HepG2 (cell line): ENCODE data around the gene ZMYND19. TPM values are rescaled to one million over a fixed set of nuclear protein-coding genes. Genes with fewer than 3 reads are reported as not detected.

Source experiments
- ATAC-seq: fragments of 200-7000 bp; cut with Tn5 transposase; 3 replicates; pipeline ENCODE4 v1.9.1; 2020; ENCODE audit warnings: mild to moderate bottlenecking, moderate library complexity
- BruUV-seq: library from RNA; stranded (reverse); fragments of 400-500 nt; replicated peaks from 2 replicates; lab custom pipeline; 2021; lab: Mats Ljungman, UMichigan
- CTCF ChIA-PET: fragments of 300-600 bp; formaldehyde crosslinking; extraction: SDS; loops from one replicate; lab custom pipeline; 2021; ENCODE audit warnings: low total read pairs, inconsistent platforms, low intra/inter-chr PET ratio; lab: Yijun Ruan, JAX
- POLR2A ChIA-PET: fragments of 350-600 bp; sonication (Branson Sonifier 250); formaldehyde crosslinking; loops from one replicate; lab custom pipeline; 2020; ENCODE audit warnings: antibody characterized with exemption, inconsistent platforms; lab: Yijun Ruan, JAX
- DNase-seq: peaks from one replicate; pipeline ENCODE4 v3.0.0-alpha.2; 2015; ENCODE audit warnings: low spot score
- FAIRE-seq: peaks from 3 replicates; lab custom pipeline; 2011; peaks lifted over from hg19 to GRCh38; lab: Jason Lieb, UNC
- H2AFZ ChIP-seq: one replicate; pipeline ENCODE4 v1.6.1; 2011; ENCODE audit warnings: low read length, inconsistent platforms
- H3K27ac ChIP-seq: fragments of 300-600 bp; 3 replicates; pipeline ENCODE4 v1.8.0; 2011; ENCODE audit warnings: mixed run types, mild to moderate bottlenecking, mixed read lengths, low read length, inconsistent platforms; ENCODE audit not compliant: insufficient read depth; ENCODE audit errors: extremely low read length
- H3K27me3 ChIP-seq, 2 experiments: fragments of 200-600 bp in 1 of 2; 2 replicates in 1 of 2; 3 replicates in 1 of 2; pipeline versions ENCODE4 v1.6.0 to v1.8.0; 2011; ENCODE audit warnings: low read length in 2 of 2, mild to moderate bottlenecking in 2 of 2, moderate library complexity in 2 of 2, inconsistent platforms in 1 of 2; ENCODE audit not compliant: insufficient read depth in 2 of 2, control insufficient read depth in 1 of 2
- H3K36me3 ChIP-seq, 2 experiments: fragments of 200-600 bp in 1 of 2; replicated peaks in 1 of 2; 2 replicates in 1 of 2; 3 replicates in 1 of 2; pipeline versions ENCODE4 v1.5.1 to v1.8.0; 2011; ENCODE audit warnings: low read length in 2 of 2, inconsistent platforms in 1 of 2; ENCODE audit not compliant: insufficient read depth in 2 of 2, control insufficient read depth in 1 of 2
- H3K4me1 ChIP-seq: 2 replicates; pipeline ENCODE4 v1.5.1; 2012; ENCODE audit warnings: low read length, inconsistent platforms; ENCODE audit not compliant: insufficient read depth
- H3K4me2 ChIP-seq: 2 replicates; pipeline ENCODE4 v1.6.0; 2011; ENCODE audit warnings: low read depth, low read length, inconsistent platforms
- H3K4me3 ChIP-seq, 3 experiments: fragments of 200-600 bp in 1 of 3; sonication (generic), shearing (Covaris generic) in 1 of 3; replicated peaks in 1 of 3; 2 replicates each; pipeline ENCODE4 v1.5.1; 2011 to 2016; ENCODE audit warnings: low read length in 3 of 3, inconsistent platforms in 2 of 3, low read depth in 2 of 3, mild to moderate bottlenecking in 2 of 3, control low read depth in 1 of 3, mixed read lengths in 1 of 3; ENCODE audit not compliant: insufficient read depth in 1 of 3
- H3K79me2 ChIP-seq: one replicate; pipeline ENCODE4 v1.6.1; 2011; ENCODE audit warnings: low read length, inconsistent platforms; ENCODE audit not compliant: insufficient read depth
- H3K9ac ChIP-seq: 2 replicates; pipeline ENCODE4 v1.6.0; 2011; ENCODE audit warnings: mild to moderate bottlenecking, low read depth, low read length, inconsistent platforms; ENCODE audit not compliant: insufficient read depth
- H3K9me3 ChIP-seq: 2 replicates; pipeline ENCODE4 v1.5.1; 2012; ENCODE audit warnings: mild to moderate bottlenecking, low read length
- H4K20me1 ChIP-seq: 2 replicates; pipeline ENCODE4 v1.6.0; 2011; ENCODE audit warnings: inconsistent platforms, mild to moderate bottlenecking, low read length, moderate library complexity; ENCODE audit not compliant: insufficient read depth
- ATF6 ChIP-seq: sonication (generic); formaldehyde crosslinking; conservative IDR thresholded peaks from 2 replicates; pipeline ENCODE4 v1.4.0; 2020; ENCODE audit warnings: missing genetic modification reagents
- BCL6 ChIP-seq: IDR thresholded peaks from 2 replicates; pipeline ENCODE4 v1.6.1; 2016; ENCODE audit warnings: missing genetic modification reagents, missing compliant biosample characterization
- DNMT1 ChIP-seq: sonication (generic); formaldehyde crosslinking; IDR thresholded peaks from 2 replicates; pipeline ENCODE4 v1.5.1; 2020; ENCODE audit warnings: mild to moderate bottlenecking, missing genetic modification reagents
- DR1 ChIP-seq: sonication (generic); formaldehyde crosslinking; IDR thresholded peaks from 2 replicates; pipeline ENCODE4 v1.8.0; 2021; ENCODE audit warnings: mild to moderate bottlenecking, missing genetic modification reagents, inconsistent platforms
- FOXC1 ChIP-seq: sonication (generic); formaldehyde crosslinking; IDR thresholded peaks from 2 replicates; pipeline ENCODE4 v1.8.0; 2022; ENCODE audit warnings: mild to moderate bottlenecking, missing genetic modification reagents, borderline replicate concordance
- HOXA3 ChIP-seq: sonication (generic); formaldehyde crosslinking; IDR thresholded peaks from 2 replicates; pipeline ENCODE4 v1.5.0; 2020; ENCODE audit warnings: missing genetic modification reagents
- KMT2A ChIP-seq: sonication (generic); formaldehyde crosslinking; IDR thresholded peaks from 2 replicates; pipeline ENCODE4 v1.4.0; 2020; ENCODE audit warnings: missing genetic modification reagents
- NFKBIZ ChIP-seq: IDR thresholded peaks from 2 replicates; pipeline ENCODE4 v1.6.1; 2018; ENCODE audit warnings: missing genetic modification reagents, missing compliant biosample characterization
- PHF21A ChIP-seq: sonication (generic); formaldehyde crosslinking; IDR thresholded peaks from 2 replicates; pipeline ENCODE4 v1.5.0; 2020; ENCODE audit warnings: mild to moderate bottlenecking, missing genetic modification reagents
- SP140L ChIP-seq: sonication (generic); formaldehyde crosslinking; IDR thresholded peaks from 2 replicates; pipeline ENCODE4 v1.4.0; 2020; ENCODE audit warnings: missing genetic modification reagents, borderline replicate concordance
- STAT6 ChIP-seq: sonication (generic); formaldehyde crosslinking; IDR thresholded peaks from 2 replicates; pipeline ENCODE4 v1.4.0; 2020; ENCODE audit warnings: missing genetic modification reagents, mild to moderate bottlenecking, borderline replicate concordance
- ZC3H13 ChIP-seq: sonication (generic); formaldehyde crosslinking; IDR thresholded peaks from 2 replicates; pipeline ENCODE4 v1.8.1; 2023; ENCODE audit warnings: mild to moderate bottlenecking, missing genetic modification reagents, moderate library complexity
- ZNF138 ChIP-seq: sonication (generic); formaldehyde crosslinking; IDR thresholded peaks from 2 replicates; pipeline ENCODE4 v1.5.0; 2020; ENCODE audit warnings: mild to moderate bottlenecking, low read depth, missing genetic modification reagents
- ZNF737 ChIP-seq: sonication (generic); formaldehyde crosslinking; IDR thresholded peaks from 2 replicates; pipeline ENCODE4 v1.5.0; 2020; ENCODE audit warnings: missing genetic modification reagents, mild to moderate bottlenecking, borderline replicate concordance
- ZSCAN5A ChIP-seq: sonication (generic); formaldehyde crosslinking; IDR thresholded peaks from 2 replicates; pipeline ENCODE4 v1.8.0; 2022; ENCODE audit warnings: mild to moderate bottlenecking, missing genetic modification reagents, borderline replicate concordance
- WGBS: methylation state at CpG from one replicate; pipeline ENCODE4 v1.1.6; 2017; ENCODE audit warnings: low lambda C conversion rate; 5-methylcytosine and 5-hydroxymethylcytosine counted together
- in situ Hi-C: cut with HindIII; loops from 2 replicates; pipeline ENCODE4 v1.10.0; 2017; ENCODE audit warnings: low pct_unique_long_range_greater_than_20kb; ENCODE audit not compliant: extremely low pct_ligation_motif_present
- intact Hi-C: fragments of 100-400 bp; cut with micrococcal nuclease; formaldehyde crosslinking; loops from one replicate; pipeline ENCODE4 v1.10.0; 2022; ENCODE audit not compliant: unreplicated experiment
- polyA plus RNA-seq, 8 experiments: library from polyadenylated mRNA; depleted of rRNA in 3 of 8; stranded (reverse) in 7 of 8; unstranded in 1 of 8; fragments of >200 nt; fragmentation: Illumina TruSeq in 4 of 8; extraction: Trizol in 4 of 8; gene quantifications; 2 replicates each; pipeline versions ENCODE4 v1.2.1 to v1.2.3, GENCODE V29; 2011 to 2016; ENCODE audit warnings: low read depth in 4 of 8, missing spikeins in 1 of 8, mixed read lengths in 1 of 8; ENCODE audit not compliant: insufficient read depth in 1 of 8
- total RNA-seq, 5 experiments: library from RNA; depleted of rRNA; stranded (reverse); fragments of >200 nt; fragmentation: Illumina TruSeq; extraction: Trizol; gene quantifications; 2 replicates each; pipeline ENCODE4 v1.2.3, GENCODE V29; 2016; ENCODE audit warnings: low read depth in 1 of 5
- TF ChIP-seq, protein P1 (sequence below): sonication (generic); formaldehyde crosslinking; IDR thresholded peaks from 2 replicates; pipeline ENCODE4 v1.5.1; 2020; ENCODE audit warnings: missing genetic modification reagents, mild to moderate bottlenecking, borderline replicate concordance

ZMYND19 gene
- total and polyA plus RNA-seq, 2 of the 13 experiments (the other 11 are each of a cell fraction or from before 2014, with no cell fraction given): 21.3 to 38.7 TPM

DNA sequence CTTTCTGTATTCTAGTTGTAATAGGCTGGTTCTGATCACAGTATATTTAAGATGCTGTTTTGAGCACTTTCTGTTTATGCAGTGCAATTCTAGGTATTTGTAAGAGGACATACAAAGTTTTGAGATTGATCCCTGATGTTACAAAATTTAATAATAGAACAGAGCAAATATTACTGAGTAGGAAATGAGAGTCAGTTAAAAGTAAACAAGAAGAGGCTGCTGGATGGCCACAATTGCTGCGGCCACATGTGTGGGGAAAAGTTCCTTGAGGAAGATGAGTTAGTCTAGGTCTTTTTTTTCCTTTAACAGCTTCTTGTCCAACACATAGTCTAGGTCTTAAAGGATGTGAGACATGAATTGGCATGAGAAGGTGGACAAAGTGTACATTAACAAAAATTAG, 39.8 kb upstream of the ZMYND19 start:
- 86% methylated on average over 1 of the region's 1 CpG for WGBS
- Histone ChIP-seq H3K27ac (no peak overlapping the region), H3K36me3 (peaks cover 0 to 1% of the 10 kb centered on the region in 2 experiments; a peak in 2 of 5 replicates), H3K4me1 (peaks cover 35% of the 10 kb centered on the region), H2AFZ (no peak overlapping the region), H3K9me3 (no peaks in the 10 kb centered on the region), H3K4me2 (no peak overlapping the region), H3K9ac (no peak overlapping the region), H3K79me2 (peaks cover 85% of the 10 kb centered on the region), H4K20me1 (peaks cover 25% of the 10 kb centered on the region), H3K27me3 (no peaks in the 10 kb centered on the region), H3K4me3 (no peak overlapping the region)
- BruUV-seq: no TSS peak
- no peak for DNase-seq
- CTCF ChIA-PET: no interaction called here
- FAIRE-seq: no peak
- ATAC-seq: no peak
- POLR2A ChIA-PET: no interaction called here
- no peak for TF ChIP-seq NFKBIZ
- no peak for TF ChIP-seq PHF21A
- TF ChIP-seq HOXA3 (CRISPR knock-in tag): no peak
- no peak for TF ChIP-seq DNMT1 (CRISPR knock-in tag)
- no peak for TF ChIP-seq ZNF737 (CRISPR knock-in tag)
- TF ChIP-seq ZC3H13 (CRISPR knock-in tag): no peak
- no peak for TF ChIP-seq ATF6 (CRISPR knock-in tag)
- TF ChIP-seq, protein P1, sequence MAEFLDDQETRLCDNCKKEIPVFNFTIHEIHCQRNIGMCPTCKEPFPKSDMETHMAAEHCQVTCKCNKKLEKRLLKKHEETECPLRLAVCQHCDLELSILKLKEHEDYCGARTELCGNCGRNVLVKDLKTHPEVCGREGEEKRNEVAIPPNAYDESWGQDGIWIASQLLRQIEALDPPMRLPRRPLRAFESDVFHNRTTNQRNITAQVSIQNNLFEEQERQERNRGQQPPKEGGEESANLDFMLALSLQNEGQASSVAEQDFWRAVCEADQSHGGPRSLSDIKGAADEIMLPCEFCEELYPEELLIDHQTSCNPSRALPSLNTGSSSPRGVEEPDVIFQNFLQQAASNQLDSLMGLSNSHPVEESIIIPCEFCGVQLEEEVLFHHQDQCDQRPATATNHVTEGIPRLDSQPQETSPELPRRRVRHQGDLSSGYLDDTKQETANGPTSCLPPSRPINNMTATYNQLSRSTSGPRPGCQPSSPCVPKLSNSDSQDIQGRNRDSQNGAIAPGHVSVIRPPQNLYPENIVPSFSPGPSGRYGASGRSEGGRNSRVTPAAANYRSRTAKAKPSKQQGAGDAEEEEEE (CRISPR knock-in tag): no peak
- TF ChIP-seq STAT6 (CRISPR knock-in tag): no peak
- no peak for TF ChIP-seq ZNF138 (CRISPR knock-in tag)
- no peak for TF ChIP-seq DR1
- TF ChIP-seq FOXC1 (CRISPR knock-in tag): no peak
- no peak for TF ChIP-seq SP140L (CRISPR knock-in tag)
- TF ChIP-seq KMT2A: no peak
- TF ChIP-seq BCL6 (CRISPR knock-in tag): no peak
- TF ChIP-seq ZSCAN5A (CRISPR knock-in tag): no peak
- intact Hi-C loops (no loop called here), in situ Hi-C loops (no loop called here)
